Panc1 (cell line): Measurements from ENCODE around the gene CD96. TPM values are rescaled to one million over a fixed set of nuclear protein-coding genes. Genes with fewer than 3 reads are reported as not detected.

Experiments
- ATAC-seq: fragments of 200-7000 bp; cut with Tn5 transposase; 2 replicates; pipeline ENCODE4 v1.9.1; 2020; ENCODE audit warnings: mild to moderate bottlenecking, moderate library complexity
- BruUV-seq: library from RNA; stranded (reverse); fragments of 400-500 nt; replicated peaks from 2 replicates; lab custom pipeline; 2021; lab: Mats Ljungman, UMichigan
- CTCF ChIA-PET: fragments of 300-600 bp; sonication (Branson Sonifier 250); formaldehyde crosslinking; loops from one replicate; lab custom pipeline; 2022; ENCODE audit warnings: antibody characterized with exemption; lab: Charles Lee
- POLR2A ChIA-PET: fragments of 300-600 bp; sonication (Branson Sonifier 250); formaldehyde crosslinking; loops from one replicate; lab custom pipeline; 2022; ENCODE audit warnings: antibody characterized with exemption; lab: Charles Lee
- DNase-seq: peaks from one replicate; pipeline ENCODE4 v3.0.0-alpha.2; 2010; ENCODE audit warnings: low read depth, low spot score
- H3K27ac ChIP-seq: 2 replicates; pipeline ENCODE4 v1.5.1; 2011; ENCODE audit warnings: mild to moderate bottlenecking, low read length, inconsistent platforms
- H3K27me3 ChIP-seq: fragments of 200-500 bp; sonication (Bioruptor generic); 2 replicates; pipeline ENCODE4 v1.6.0; 2014; ENCODE audit warnings: low read length, inconsistent platforms; ENCODE audit not compliant: control insufficient read depth, insufficient read depth
- H3K36me3 ChIP-seq: fragments of 200-500 bp; sonication (Bioruptor generic); 2 replicates; pipeline ENCODE4 v1.5.1; 2014; ENCODE audit warnings: inconsistent platforms, mild to moderate bottlenecking, low read length, moderate library complexity; ENCODE audit not compliant: control insufficient read depth, insufficient read depth
- H3K4me1 ChIP-seq: 2 replicates; pipeline ENCODE4 v1.5.1; 2011; ENCODE audit warnings: inconsistent platforms, mild to moderate bottlenecking, low read length, moderate library complexity; ENCODE audit not compliant: control insufficient read depth, insufficient read depth
- H3K4me3 ChIP-seq, 2 experiments: 2 replicates each; pipeline ENCODE4 v1.5.1; 2011 to 2012; ENCODE audit warnings: low read depth in 2 of 2, low read length in 2 of 2, mild to moderate bottlenecking in 2 of 2, inconsistent platforms in 1 of 2, moderate library complexity in 1 of 2
- H3K9me3 ChIP-seq: fragments of 200-500 bp; sonication (Bioruptor generic); 2 replicates; pipeline ENCODE4 v1.5.1; 2014; ENCODE audit warnings: low read depth, mild to moderate bottlenecking, inconsistent platforms, low read length, moderate library complexity; ENCODE audit not compliant: control insufficient read depth, insufficient read depth
- POLR2AphosphoS5 ChIP-seq: IDR thresholded peaks from 2 replicates; pipeline ENCODE4 v1.6.1; 2012; ENCODE audit warnings: mild to moderate bottlenecking, low read depth, low read length, moderate library complexity
- SIN3A ChIP-seq: IDR thresholded peaks from 2 replicates; pipeline ENCODE4 v1.6.1; 2012; ENCODE audit warnings: low read depth, mild to moderate bottlenecking, low read length, moderate library complexity, borderline replicate concordance; ENCODE audit not compliant: insufficient read depth
- TCF7L2 ChIP-seq: IDR thresholded peaks from 2 replicates; pipeline ENCODE4 v1.6.1; 2011; ENCODE audit warnings: mild to moderate bottlenecking, low read depth, low read length, inconsistent platforms
- in situ Hi-C: cut with HindIII; loops from 2 replicates; pipeline ENCODE4 v1.10.0; 2016; ENCODE audit warnings: low sequenced_read_pairs, low pct_unique_long_range_greater_than_20kb
- intact Hi-C: fragments of 100-400 bp; cut with micrococcal nuclease; formaldehyde crosslinking; loops from one replicate; pipeline ENCODE4 v1.10.0; 2022; ENCODE audit not compliant: unreplicated experiment
- total RNA-seq: library from RNA; stranded (reverse); gene quantifications from one replicate; pipeline ENCODE4 v1.2.1, GENCODE V29; 2021; ENCODE audit not compliant: unreplicated experiment
- TF ChIP-seq, protein P1 (sequence below): fragments of 450-650 bp; IDR thresholded peaks from 2 replicates; pipeline ENCODE4 v1.5.1; 2017; ENCODE audit warnings: mild to moderate bottlenecking
- TF ChIP-seq, protein P2 (sequence below), 2 experiments: IDR thresholded peaks; 2 replicates each; pipeline ENCODE4 v1.6.1; 2011 to 2012; ENCODE audit warnings: low read depth in 2 of 2, control low read depth in 1 of 2, low read length in 1 of 2, mild to moderate bottlenecking in 1 of 2, moderate library complexity in 1 of 2; ENCODE audit not compliant: insufficient read depth in 1 of 2

Gene CD96
- total RNA-seq, 1 experiment from 2014 or later, result not detected

DNA sequence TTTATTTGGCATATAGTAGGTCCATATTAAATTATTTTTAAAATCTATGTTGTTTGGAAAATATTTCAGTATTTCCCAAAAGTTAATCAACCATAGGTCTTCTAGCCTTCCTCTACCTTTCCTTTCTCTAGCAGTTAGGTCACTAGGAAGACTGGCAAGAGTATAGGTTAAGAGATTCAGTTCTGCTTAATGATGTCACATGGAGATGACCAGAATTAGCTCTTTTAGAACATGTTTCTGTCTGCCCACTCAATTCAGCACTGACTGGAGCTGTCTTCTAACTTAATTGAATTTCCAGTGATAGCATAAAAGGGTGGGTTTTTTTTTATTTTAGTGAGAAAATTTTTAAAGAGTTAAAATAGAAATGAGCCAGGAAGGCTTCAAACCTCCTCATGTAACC is 76.9 kb downstream of the CD96 start:
- no peaks in the 10 kb centered on the region for H3K36me3 ChIP-seq
- TF ChIP-seq SIN3A (no peak), POLR2AphosphoS5 (no peak), TCF7L2 (no peak)
- TF ChIP-seq, protein P1, sequence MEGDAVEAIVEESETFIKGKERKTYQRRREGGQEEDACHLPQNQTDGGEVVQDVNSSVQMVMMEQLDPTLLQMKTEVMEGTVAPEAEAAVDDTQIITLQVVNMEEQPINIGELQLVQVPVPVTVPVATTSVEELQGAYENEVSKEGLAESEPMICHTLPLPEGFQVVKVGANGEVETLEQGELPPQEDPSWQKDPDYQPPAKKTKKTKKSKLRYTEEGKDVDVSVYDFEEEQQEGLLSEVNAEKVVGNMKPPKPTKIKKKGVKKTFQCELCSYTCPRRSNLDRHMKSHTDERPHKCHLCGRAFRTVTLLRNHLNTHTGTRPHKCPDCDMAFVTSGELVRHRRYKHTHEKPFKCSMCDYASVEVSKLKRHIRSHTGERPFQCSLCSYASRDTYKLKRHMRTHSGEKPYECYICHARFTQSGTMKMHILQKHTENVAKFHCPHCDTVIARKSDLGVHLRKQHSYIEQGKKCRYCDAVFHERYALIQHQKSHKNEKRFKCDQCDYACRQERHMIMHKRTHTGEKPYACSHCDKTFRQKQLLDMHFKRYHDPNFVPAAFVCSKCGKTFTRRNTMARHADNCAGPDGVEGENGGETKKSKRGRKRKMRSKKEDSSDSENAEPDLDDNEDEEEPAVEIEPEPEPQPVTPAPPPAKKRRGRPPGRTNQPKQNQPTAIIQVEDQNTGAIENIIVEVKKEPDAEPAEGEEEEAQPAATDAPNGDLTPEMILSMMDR, result no peak
- TF ChIP-seq, protein P2, sequence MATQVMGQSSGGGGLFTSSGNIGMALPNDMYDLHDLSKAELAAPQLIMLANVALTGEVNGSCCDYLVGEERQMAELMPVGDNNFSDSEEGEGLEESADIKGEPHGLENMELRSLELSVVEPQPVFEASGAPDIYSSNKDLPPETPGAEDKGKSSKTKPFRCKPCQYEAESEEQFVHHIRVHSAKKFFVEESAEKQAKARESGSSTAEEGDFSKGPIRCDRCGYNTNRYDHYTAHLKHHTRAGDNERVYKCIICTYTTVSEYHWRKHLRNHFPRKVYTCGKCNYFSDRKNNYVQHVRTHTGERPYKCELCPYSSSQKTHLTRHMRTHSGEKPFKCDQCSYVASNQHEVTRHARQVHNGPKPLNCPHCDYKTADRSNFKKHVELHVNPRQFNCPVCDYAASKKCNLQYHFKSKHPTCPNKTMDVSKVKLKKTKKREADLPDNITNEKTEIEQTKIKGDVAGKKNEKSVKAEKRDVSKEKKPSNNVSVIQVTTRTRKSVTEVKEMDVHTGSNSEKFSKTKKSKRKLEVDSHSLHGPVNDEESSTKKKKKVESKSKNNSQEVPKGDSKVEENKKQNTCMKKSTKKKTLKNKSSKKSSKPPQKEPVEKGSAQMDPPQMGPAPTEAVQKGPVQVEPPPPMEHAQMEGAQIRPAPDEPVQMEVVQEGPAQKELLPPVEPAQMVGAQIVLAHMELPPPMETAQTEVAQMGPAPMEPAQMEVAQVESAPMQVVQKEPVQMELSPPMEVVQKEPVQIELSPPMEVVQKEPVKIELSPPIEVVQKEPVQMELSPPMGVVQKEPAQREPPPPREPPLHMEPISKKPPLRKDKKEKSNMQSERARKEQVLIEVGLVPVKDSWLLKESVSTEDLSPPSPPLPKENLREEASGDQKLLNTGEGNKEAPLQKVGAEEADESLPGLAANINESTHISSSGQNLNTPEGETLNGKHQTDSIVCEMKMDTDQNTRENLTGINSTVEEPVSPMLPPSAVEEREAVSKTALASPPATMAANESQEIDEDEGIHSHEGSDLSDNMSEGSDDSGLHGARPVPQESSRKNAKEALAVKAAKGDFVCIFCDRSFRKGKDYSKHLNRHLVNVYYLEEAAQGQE (IDR thresholded peaks at IDR 0.05; ENCODE audit: insufficient read depth in 1 of 2, low read depth in 2 of 2, low read length in 1 of 2), result no peak
- no peak for DNase-seq
- H3K9me3 ChIP-seq, result no peaks in the 10 kb centered on the region
- ChIA-PET POLR2A (no interaction called here), CTCF (interaction anchor here (0.6 kb wide), 1 partner anchor 539 kb away, joined by 3 read pairs; no protein-coding TSS in a partner anchor)
- ATAC-seq, result no peak
- in situ Hi-C loops, result no loop called here
- BruUV-seq, result no TSS peak
- intact Hi-C loops, result no loop called here
- no peak overlapping the region for H3K4me3 ChIP-seq
- no peak overlapping the region for H3K27ac ChIP-seq
- H3K4me1 ChIP-seq, result no peaks in the 10 kb centered on the region
- no peaks in the 10 kb centered on the region for H3K27me3 ChIP-seq

DNA sequence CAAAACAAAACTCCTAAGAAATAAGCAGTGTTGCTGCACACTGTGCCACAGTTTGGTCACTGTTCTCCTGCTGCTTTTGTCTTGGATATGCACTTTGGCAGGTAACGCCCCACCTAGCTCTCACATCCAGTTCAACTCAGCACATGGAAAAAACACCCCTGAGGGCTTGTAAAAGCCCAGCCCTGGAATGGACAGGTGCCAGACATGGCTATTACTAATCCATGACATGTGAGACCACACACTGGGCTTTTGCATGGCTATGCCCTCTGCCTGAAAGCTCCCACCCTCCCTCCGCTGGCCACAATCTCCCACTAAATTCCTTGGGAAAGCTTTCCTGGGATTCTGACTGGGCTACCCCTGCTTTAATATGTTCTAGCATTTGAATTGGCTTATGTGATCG is 77.8 kb downstream of the CD96 start:
- no peak for DNase-seq
- no TSS peak for BruUV-seq
- Histone ChIP-seq H3K4me3 (no peak overlapping the region), H3K4me1 (no peaks in the 10 kb centered on the region), H3K9me3 (no peaks in the 10 kb centered on the region), H3K27me3 (no peaks in the 10 kb centered on the region), H3K36me3 (no peaks in the 10 kb centered on the region), H3K27ac (no peak overlapping the region)
- POLR2A ChIA-PET, result no interaction called here
- intact Hi-C loops (no loop called here), in situ Hi-C loops (no loop called here)
- ATAC-seq, result no peak
- CTCF ChIA-PET, result interaction anchor here (0.5 kb wide), 1 partner anchor 284 kb away, joined by 7 read pairs; no protein-coding TSS in a partner anchor
- TF ChIP-seq, protein P2 (IDR thresholded peaks at IDR 0.05; ENCODE audit: insufficient read depth in 1 of 2, low read depth in 2 of 2, low read length in 1 of 2), result no peak
- TF ChIP-seq POLR2AphosphoS5, result no peak
- TF ChIP-seq, protein P1, result no peak
- no peak for TF ChIP-seq SIN3A
- no peak for TF ChIP-seq TCF7L2
